Measurements from ENCODE around the gene BBS7.

DNA sequence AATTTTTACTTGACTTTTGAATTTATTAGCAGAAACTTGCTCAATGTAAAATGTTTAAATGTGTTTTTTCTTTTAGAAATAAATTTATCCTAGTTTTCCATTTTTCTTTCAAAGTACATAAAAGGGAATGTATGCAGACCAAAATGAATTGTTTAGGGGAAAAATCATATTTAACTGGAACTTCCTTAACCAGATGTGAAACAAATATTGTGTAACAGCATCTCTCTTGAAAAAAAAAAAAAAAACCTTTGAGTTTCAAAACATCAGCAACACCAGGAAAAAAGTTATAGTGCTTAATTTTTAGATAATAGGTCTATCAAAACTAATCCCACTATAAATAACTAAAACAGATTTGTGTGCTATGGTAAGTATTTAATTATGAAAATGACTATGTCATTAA lies 32.1 kb downstream of the BBS7 start:
- TF ChIP-seq, protein P1, sequence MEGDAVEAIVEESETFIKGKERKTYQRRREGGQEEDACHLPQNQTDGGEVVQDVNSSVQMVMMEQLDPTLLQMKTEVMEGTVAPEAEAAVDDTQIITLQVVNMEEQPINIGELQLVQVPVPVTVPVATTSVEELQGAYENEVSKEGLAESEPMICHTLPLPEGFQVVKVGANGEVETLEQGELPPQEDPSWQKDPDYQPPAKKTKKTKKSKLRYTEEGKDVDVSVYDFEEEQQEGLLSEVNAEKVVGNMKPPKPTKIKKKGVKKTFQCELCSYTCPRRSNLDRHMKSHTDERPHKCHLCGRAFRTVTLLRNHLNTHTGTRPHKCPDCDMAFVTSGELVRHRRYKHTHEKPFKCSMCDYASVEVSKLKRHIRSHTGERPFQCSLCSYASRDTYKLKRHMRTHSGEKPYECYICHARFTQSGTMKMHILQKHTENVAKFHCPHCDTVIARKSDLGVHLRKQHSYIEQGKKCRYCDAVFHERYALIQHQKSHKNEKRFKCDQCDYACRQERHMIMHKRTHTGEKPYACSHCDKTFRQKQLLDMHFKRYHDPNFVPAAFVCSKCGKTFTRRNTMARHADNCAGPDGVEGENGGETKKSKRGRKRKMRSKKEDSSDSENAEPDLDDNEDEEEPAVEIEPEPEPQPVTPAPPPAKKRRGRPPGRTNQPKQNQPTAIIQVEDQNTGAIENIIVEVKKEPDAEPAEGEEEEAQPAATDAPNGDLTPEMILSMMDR (IDR thresholded peaks at IDR 0.05): no peak
- no peak for TF ChIP-seq POLR2AphosphoS5 (IDR thresholded peaks at IDR 0.05)
